Gastrocnemius medialis (tissue), 4 donors: Measurements from ENCODE around the gene TRIM44. TPM values are rescaled to one million over a fixed set of nuclear protein-coding genes. Genes with fewer than 3 reads are reported as not detected.
"Not testable (repeated sequence)": the region's sequence is repeated elsewhere in the genome, so short reads cannot be mapped to it uniquely, and the experiment has no call there.

Experiments
- ATAC-seq, 2 donors: fragments of 150-250 bp; one replicate each; pipeline ENCODE4 v1.9.1; 2016
- DNase-seq, 2 donors: peaks; one replicate each; pipeline ENCODE4 v3.0.0-alpha.2; 2019
- H3K27ac ChIP-seq, 4 donors: fragments of 200-600 bp; sonication (generic); 1 replicate in 1 of 4; 2 replicates in 3 of 4; pipeline ENCODE4 v1.5.1; 2016 to 2018; ENCODE audit warnings: mild to moderate bottlenecking in 2 of 4, moderate library complexity in 1 of 4
- H3K27me3 ChIP-seq, 3 donors: fragments of 200-600 bp; sonication (generic) in 2 of 3; 1 replicate in 1 of 3; 2 replicates in 2 of 3; pipeline versions ENCODE4 v1.5.1 to v1.6.0; 2016 to 2019; ENCODE audit warnings: mild to moderate bottlenecking in 1 of 3, moderate library complexity in 1 of 3
- H3K36me3 ChIP-seq, 2 donors: fragments of 200-600 bp; sonication (generic) in 1 of 2; one replicate each; pipeline ENCODE4 v1.5.1; 2017 to 2018
- H3K4me1 ChIP-seq, 2 donors: fragments of 200-600 bp; sonication (generic) in 1 of 2; one replicate each; pipeline ENCODE4 v1.5.1; 2016 to 2017; ENCODE audit warnings: mild to moderate bottlenecking in 2 of 2
- H3K4me3 ChIP-seq, 4 donors: fragments of 200-600 bp; sonication (generic) in 3 of 4; 1 replicate in 1 of 4; 2 replicates in 3 of 4; pipeline ENCODE4 v1.5.1; 2016 to 2019; ENCODE audit warnings: mild to moderate bottlenecking in 2 of 4
- H3K9me3 ChIP-seq, 3 donors: fragments of 200-600 bp; sonication (generic) in 2 of 3; 1 replicate in 1 of 3; 2 replicates in 2 of 3; pipeline ENCODE4 v1.5.1; 2016 to 2019
- CTCF ChIP-seq, 5 experiments: fragments of 450-650 bp in 3 of 5; fragments of 200-600 bp in 2 of 5; sonication (generic) in 2 of 5; IDR thresholded peaks in 4 of 5; conservative IDR thresholded peaks in 1 of 5; 1 replicate in 4 of 5; 2 replicates in 1 of 5; pipeline ENCODE4 v1.5.1; 2016 to 2019; ENCODE audit warnings: antibody characterized with exemption in 5 of 5, mild to moderate bottlenecking in 3 of 5, moderate library complexity in 3 of 5
- POLR2A ChIP-seq, 2 donors: fragments of 450-650 bp; IDR thresholded peaks; one replicate each; pipeline ENCODE4 v1.6.1; 2017; ENCODE audit warnings: antibody characterized with exemption in 2 of 2, mild to moderate bottlenecking in 2 of 2, moderate library complexity in 2 of 2
- in situ Hi-C, 4 donors: fragments of 200-750 bp; cut with MboI; loops; one replicate each; pipeline versions ENCODE4 v1.15.0 to v1.8.0; 2017; ENCODE audit warnings: low sequenced_read_pairs in 4 of 4
- intact Hi-C: fragments of 100-400 bp; cut with DNase I; formaldehyde crosslinking; loops from one replicate; pipeline ENCODE4 v1.15.1; 2023; ENCODE audit warnings: low total_unique reads
- total RNA-seq, 4 donors: library from RNA; depleted of rRNA; stranded (reverse); fragments of >200 nt; gene quantifications; one replicate each; pipeline versions ENCODE4 v1.1.0 to v1.2.3, GENCODE V29; 2016

The TRIM44 gene
- total RNA-seq, 4 donors from 2014 or later = 25.5 to 30.5 (median 26.2) TPM

GRCh38 chr11:35766651-35767050 is 104.1 kb downstream of the TRIM44 start:
- DNase-seq (no peak), ATAC-seq (no peak)
- intact Hi-C loops = no loop called here
- in situ Hi-C loops = no loop called here
- H3K36me3 ChIP-seq = no peaks in the 10 kb centered on the region
- H3K4me1 ChIP-seq = peaks cover 24 to 29% of the 10 kb centered on the region in 2 donors
- no peak overlapping the region for H3K4me3 ChIP-seq
- no peaks in the 10 kb centered on the region for H3K9me3 ChIP-seq
- TF ChIP-seq POLR2A (IDR thresholded peaks at IDR 0.05) (no peak), CTCF (IDR thresholded peaks at IDR 0.05 in 4 of 5, conservative IDR thresholded peaks at IDR 0.05 in 1 of 5) (no peak)
- H3K27me3 ChIP-seq = no peaks in the 10 kb centered on the region
- no peak overlapping the region for H3K27ac ChIP-seq

- H3K27ac ChIP-seq, ATAC-seq, in situ Hi-C loops, DNase-seq, H3K9me3 ChIP-seq, H3K4me3 ChIP-seq, H3K27me3 ChIP-seq, intact Hi-C loops, H3K36me3 ChIP-seq, H3K4me1 ChIP-seq: not testable (repeated sequence)
Observed at GRCh38 chr11:35770425-35770824, 107.8 kb downstream of the TRIM44 start.

- in situ Hi-C loops = no loop called here
- DNase-seq = no peak
Observed at GRCh38 chr11:35771722-35772121, 109.1 kb downstream of the TRIM44 start.

GRCh38 chr11:35777241-35777640 is 114.7 kb downstream of the TRIM44 start:
- in situ Hi-C loops, H3K9me3 ChIP-seq, H3K36me3 ChIP-seq, H3K27me3 ChIP-seq, ATAC-seq, DNase-seq, intact Hi-C loops, H3K4me3 ChIP-seq, H3K27ac ChIP-seq: not testable (repeated sequence)
- peaks cover 0 to 20% of the 10 kb centered on the region in 2 donors for H3K4me1 ChIP-seq

More at GRCh38 chr11:35771722-35772121, 109.1 kb downstream of the TRIM44 start:
- intact Hi-C loops = no loop called here
- H3K9me3 ChIP-seq = peaks cover 0 to 5% (median 0%) of the 10 kb centered on the region in 3 donors
- H3K4me3 ChIP-seq = no peak overlapping the region
- ATAC-seq = no peak
- no peaks in the 10 kb centered on the region for H3K27me3 ChIP-seq
- H3K36me3 ChIP-seq = no peaks in the 10 kb centered on the region
- TF ChIP-seq CTCF (IDR thresholded peaks at IDR 0.05 in 4 of 5, conservative IDR thresholded peaks at IDR 0.05 in 1 of 5) (no peak), POLR2A (IDR thresholded peaks at IDR 0.05) (no peak)
- no peak overlapping the region for H3K27ac ChIP-seq
- H3K4me1 ChIP-seq = no peaks in the 10 kb centered on the region

- in situ Hi-C loops, H3K27ac ChIP-seq, H3K4me3 ChIP-seq, ATAC-seq, DNase-seq, H3K9me3 ChIP-seq, intact Hi-C loops, H3K36me3 ChIP-seq, H3K27me3 ChIP-seq: not testable (repeated sequence)
- peaks cover 0 to 24% of the 10 kb centered on the region in 2 donors for H3K4me1 ChIP-seq
Observed at GRCh38 chr11:35778943-35779342, 116.4 kb downstream of the TRIM44 start.

- Histone ChIP-seq H3K27ac (no peak overlapping the region), H3K4me3 (no peak overlapping the region), H3K9me3 (peaks cover 0 to 4% (median 0%) of the 10 kb centered on the region in 3 donors), H3K27me3 (no peaks in the 10 kb centered on the region), H3K36me3 (no peaks in the 10 kb centered on the region), H3K4me1 (peaks cover 0 to 24% of the 10 kb centered on the region in 2 donors)
- no peak for DNase-seq
- ATAC-seq = no peak
- in situ Hi-C loops = no loop called here
- no peak for TF ChIP-seq CTCF (IDR thresholded peaks at IDR 0.05 in 4 of 5, conservative IDR thresholded peaks at IDR 0.05 in 1 of 5)
- TF ChIP-seq POLR2A (IDR thresholded peaks at IDR 0.05) = no peak
- intact Hi-C loops = no loop called here
Observed at GRCh38 chr11:35779409-35779808, 116.8 kb downstream of the TRIM44 start.
